Transverse colon (tissue), 3 donors: ENCODE results near the gene FAM171A2.

ENCODE experiments used
- EP300 ChIP-seq: sonication (generic); formaldehyde crosslinking; IDR thresholded peaks from one replicate; pipeline ENCODE4 v1.6.1; 2017; ENCODE audit warnings: antibody characterized with exemption, low read depth
- POLR2A ChIP-seq: fragments of 450-650 bp; IDR thresholded peaks from one replicate; pipeline ENCODE4 v1.6.1; 2016; ENCODE audit warnings: antibody characterized with exemption, mild to moderate bottlenecking, moderate library complexity
- TF ChIP-seq, protein P1 (sequence below), 5 experiments: fragments of 200-600 bp in 3 of 5; fragments of 450-650 bp in 2 of 5; sonication (generic) in 3 of 5; IDR thresholded peaks; 1 replicate in 2 of 5; 2 replicates in 3 of 5; pipeline ENCODE4 v1.5.1; 2016 to 2017; ENCODE audit warnings: antibody characterized with exemption in 5 of 5, inconsistent platforms in 3 of 5, mild to moderate bottlenecking in 2 of 5, moderate library complexity in 1 of 5

DNA sequence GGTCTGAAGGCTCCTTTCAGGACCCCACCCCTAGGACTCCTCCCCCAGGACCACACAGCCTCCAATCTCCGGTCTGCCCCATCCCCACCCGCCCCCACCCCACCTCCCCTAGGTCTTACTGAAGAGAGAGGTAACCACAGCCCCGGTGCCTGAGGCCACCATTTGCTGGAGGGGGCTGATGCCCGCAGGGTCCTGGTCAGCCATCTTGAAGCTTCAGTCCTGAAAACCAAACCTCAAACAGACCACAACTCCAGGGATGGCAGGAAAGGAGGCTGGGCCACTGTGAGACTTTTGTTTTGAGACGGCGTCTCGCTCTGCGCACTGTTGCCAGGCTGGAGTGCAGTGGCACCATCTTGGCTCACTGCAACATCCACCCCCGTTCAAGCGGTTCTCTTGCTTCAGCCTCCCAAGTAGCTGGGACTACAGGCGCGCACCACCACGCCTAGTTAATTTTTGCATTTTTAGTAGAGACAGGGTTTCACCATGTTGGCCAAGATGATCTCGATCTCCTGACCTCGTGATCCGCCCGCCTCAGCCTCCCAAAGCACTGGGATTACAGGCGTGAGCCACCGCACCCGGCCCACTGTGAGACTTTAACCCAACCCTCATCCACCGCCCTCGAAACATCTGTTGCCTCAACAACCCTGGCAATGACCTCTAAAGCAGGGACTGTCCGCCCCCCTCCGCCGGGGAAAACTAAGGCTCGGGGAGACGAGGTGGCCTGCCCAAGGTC is 40.1 kb downstream of the FAM171A2 start:
- no peak for TF ChIP-seq EP300
- TF ChIP-seq, protein P1, sequence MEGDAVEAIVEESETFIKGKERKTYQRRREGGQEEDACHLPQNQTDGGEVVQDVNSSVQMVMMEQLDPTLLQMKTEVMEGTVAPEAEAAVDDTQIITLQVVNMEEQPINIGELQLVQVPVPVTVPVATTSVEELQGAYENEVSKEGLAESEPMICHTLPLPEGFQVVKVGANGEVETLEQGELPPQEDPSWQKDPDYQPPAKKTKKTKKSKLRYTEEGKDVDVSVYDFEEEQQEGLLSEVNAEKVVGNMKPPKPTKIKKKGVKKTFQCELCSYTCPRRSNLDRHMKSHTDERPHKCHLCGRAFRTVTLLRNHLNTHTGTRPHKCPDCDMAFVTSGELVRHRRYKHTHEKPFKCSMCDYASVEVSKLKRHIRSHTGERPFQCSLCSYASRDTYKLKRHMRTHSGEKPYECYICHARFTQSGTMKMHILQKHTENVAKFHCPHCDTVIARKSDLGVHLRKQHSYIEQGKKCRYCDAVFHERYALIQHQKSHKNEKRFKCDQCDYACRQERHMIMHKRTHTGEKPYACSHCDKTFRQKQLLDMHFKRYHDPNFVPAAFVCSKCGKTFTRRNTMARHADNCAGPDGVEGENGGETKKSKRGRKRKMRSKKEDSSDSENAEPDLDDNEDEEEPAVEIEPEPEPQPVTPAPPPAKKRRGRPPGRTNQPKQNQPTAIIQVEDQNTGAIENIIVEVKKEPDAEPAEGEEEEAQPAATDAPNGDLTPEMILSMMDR (IDR thresholded peaks at IDR 0.05), result no peak
- no peak for TF ChIP-seq POLR2A
